Measurements from ENCODE around the gene SERPIND1.

- TF ChIP-seq POLR2A (IDR thresholded peaks at IDR 0.05) (no peak), CTCF (IDR thresholded peaks at IDR 0.05 in 8 of 11, conservative IDR thresholded peaks at IDR 0.05 in 3 of 11) (no peak)
Observed at GRCh38 chr22:20748731-20749428, 25.0 kb upstream of the SERPIND1 start.
